GM19043 (cell line): ENCODE results near the gene ETS2.

ENCODE experiments used
- ATAC-seq: cut with Tn5 transposase; IDR thresholded peaks from one replicate; pipeline ENCODE4 v1.9.1; 2021; ENCODE audit warnings: low read depth; ENCODE audit not compliant: unreplicated experiment

Gene ETS2

GRCh38 chr21:38800046-38800758 lies 5.5 kb upstream of the ETS2 start:
- no peak for ATAC-seq

GRCh38 chr21:38800924-38801744 lies 4.6 kb upstream of the ETS2 start:
- ATAC-seq = no peak

- ATAC-seq = no peak
These were observed 3.4 kb upstream of the ETS2 start for GRCh38 chr21:38802050-38803026.

GRCh38 chr21:38803075-38803660 lies 2.6 kb upstream of the ETS2 start:
- ATAC-seq = no peak

- no peak for ATAC-seq
These were observed 1.5 kb upstream of the ETS2 start for GRCh38 chr21:38804030-38804788.

GRCh38 chr21:38804789-38805327 lies 871 bp upstream of the ETS2 start:
- ATAC-seq = no peak

GRCh38 chr21:38806153-38806941 lies 618 bp downstream of the ETS2 start:
- ATAC-seq = peak; percentile 18

GRCh38 chr21:38806942-38807284 lies 1.2 kb downstream of the ETS2 start:
- no peak for ATAC-seq

- no peak for ATAC-seq
These were observed 1.7 kb downstream of the ETS2 start for GRCh38 chr21:38807441-38807871.

GRCh38 chr21:38807986-38808385 lies 2.3 kb downstream of the ETS2 start:
- ATAC-seq = no peak

- ATAC-seq = no peak
These were observed 3.6 kb downstream of the ETS2 start for GRCh38 chr21:38809198-38809878.

- ATAC-seq = no peak
These were observed 4.5 kb downstream of the ETS2 start for GRCh38 chr21:38810034-38810825.

- ATAC-seq = no peak
These were observed 5.1 kb downstream of the ETS2 start for GRCh38 chr21:38810826-38811164.

GRCh38 chr21:38811257-38811656 lies 5.5 kb downstream of the ETS2 start:
- no peak for ATAC-seq

- no peak for ATAC-seq
These were observed 7.4 kb downstream of the ETS2 start for GRCh38 chr21:38813143-38813542.

- ATAC-seq = no peak
These were observed 7.8 kb downstream of the ETS2 start for GRCh38 chr21:38813547-38813946.
